HG03066 (cell line): ENCODE data around the gene REG1B.
"Not testable (repeated sequence)": the region's sequence is repeated elsewhere in the genome, so short reads cannot be mapped to it uniquely, and the experiment has no call there.

Experiments used
- ATAC-seq: cut with Tn5 transposase; IDR thresholded peaks from one replicate; pipeline ENCODE4 v1.9.1; 2021; ENCODE audit warnings: low read depth; ENCODE audit not compliant: unreplicated experiment

Gene REG1B

DNA sequence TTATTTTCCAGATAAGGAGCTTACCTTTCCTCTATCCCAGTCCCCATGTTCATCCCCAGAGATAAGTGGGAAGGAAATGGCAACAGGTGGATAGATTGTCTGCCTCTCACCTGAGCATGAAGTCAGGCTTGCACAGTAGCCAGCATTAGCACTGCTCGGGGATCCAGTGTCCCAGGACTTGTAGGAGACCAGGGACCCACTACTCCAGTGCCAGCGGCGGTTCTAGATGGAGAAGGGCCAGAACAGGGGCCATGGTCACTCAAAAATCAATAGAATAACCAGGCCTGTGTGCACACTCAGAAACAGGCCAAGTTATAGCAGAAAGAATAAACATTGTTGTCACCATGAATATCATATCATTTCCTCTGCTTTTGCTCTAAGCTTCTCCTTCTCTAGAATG lies 2.4 kb downstream of the REG1B start:
- ATAC-seq, result no peak

- ATAC-seq, result no peak
Observed at GRCh38 chr2:79084495-79085135, 3.2 kb downstream of the REG1B start.

DNA sequence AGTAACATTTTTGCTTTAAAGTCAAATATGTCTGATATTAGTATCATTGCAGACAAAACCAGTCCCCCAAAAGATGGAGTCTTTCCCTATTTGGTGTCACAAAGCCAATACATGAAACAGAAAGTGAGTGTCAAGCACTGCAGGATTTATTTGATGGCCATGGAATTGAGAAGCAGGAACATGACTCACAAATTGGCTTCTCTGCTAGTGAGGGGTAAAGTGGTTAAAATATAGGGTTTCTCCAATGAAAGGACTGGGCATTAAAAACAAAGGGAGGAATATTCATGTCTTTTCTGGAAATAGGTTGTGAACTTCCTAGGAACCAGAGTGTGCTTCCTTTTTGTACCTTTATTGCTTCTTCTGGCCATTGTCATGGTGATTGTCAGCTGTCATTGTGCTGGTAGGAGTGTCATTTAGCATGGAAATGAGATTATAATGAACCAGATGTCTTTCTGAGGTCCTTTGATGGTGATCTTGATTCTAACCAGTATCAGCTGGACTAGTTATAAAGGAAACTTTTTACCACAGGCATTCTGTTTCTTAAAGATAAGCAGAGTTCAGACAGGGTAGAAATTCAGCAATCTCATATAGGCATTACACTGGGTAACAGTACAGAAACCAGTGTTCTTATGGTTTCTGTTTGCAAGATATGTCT lies 4.1 kb downstream of the REG1B start:
- no peak for ATAC-seq

- ATAC-seq, result no peak
Observed at GRCh38 chr2:79082987-79083386, 4.8 kb downstream of the REG1B start.

GRCh38 chr2:79071078-79071477 lies 16.7 kb downstream of the REG1B start:
- ATAC-seq, result no peak

DNA sequence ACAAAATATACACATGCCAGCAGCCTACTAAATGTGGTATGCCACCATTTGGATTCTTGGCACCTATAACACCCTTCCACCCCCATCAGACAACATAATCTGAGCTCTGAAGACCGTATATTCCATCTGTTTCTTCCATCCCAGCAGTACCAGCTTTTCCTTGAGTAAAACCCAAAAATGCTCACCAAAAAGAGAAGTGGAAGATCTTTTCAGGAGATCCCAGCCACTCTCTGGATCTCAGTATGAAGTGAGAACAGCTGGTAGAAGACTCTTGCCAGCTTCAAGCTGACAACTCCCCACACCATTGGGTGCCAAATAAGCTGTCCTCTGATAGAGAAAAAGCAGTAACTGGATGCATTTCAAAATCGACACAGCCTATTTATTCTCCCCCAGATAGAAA lies 22.6 kb downstream of the REG1B start:
- ATAC-seq, result no peak

GRCh38 chr2:79054769-79055168 lies 33.0 kb downstream of the REG1B start:
- ATAC-seq, result not testable (repeated sequence)

DNA sequence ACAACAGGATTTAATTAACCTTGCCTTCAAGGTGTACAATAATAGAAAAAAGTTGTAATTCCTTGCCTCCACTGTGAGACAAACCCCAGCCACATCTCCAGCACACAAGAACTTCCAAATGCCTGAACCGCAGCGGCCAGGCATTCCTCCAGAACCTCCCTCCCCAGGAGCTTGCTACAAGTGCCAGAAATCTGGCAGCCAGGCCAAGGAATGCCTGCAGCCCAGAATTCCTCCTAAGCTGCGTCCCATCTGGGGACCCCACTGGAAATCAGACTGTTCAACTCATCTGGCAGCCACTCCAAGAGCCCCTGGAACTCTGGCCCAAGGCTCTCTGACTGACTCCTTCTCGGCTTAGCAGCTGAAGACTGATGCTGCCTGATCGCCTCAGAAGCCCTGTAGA lies 34.3 kb downstream of the REG1B start:
- ATAC-seq, result not testable (repeated sequence)

- no peak for ATAC-seq
Observed at GRCh38 chr2:79041032-79041448, 46.8 kb downstream of the REG1B start.

DNA sequence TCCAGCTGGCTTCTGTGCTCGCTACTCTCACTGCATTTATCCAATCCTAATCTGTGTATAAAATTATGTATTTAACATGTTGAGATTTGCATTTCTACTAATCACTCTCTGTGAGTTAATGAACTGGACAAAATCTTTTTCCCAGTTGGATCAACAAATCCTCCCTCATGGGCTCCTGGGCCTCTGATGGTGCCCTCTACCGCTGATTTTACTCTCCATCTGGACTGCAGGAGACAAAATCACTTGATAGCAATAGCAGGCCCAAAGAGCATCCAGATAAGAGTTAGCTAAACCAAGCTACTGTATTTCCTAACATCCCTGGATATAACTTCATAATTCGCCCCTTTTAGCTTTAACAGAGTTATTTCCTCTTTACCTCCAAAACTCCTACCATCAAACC lies 47.8 kb downstream of the REG1B start:
- ATAC-seq, result no peak
